Activated effector memory CD4-positive, alpha-beta T cell treated with Interleukin-2 at 50 U/mL for 16 hours (primary cell): ENCODE results near the gene MBOAT1.

ENCODE experiments used
- DNase-seq: peaks from one replicate; pipeline ENCODE4 v3.0.0-alpha.2; 2020

The MBOAT1 gene

GRCh38 chr6:20233007-20233730 lies 20.9 kb upstream of the MBOAT1 start:
- DNase-seq = no peak

- no peak for DNase-seq
Observed at GRCh38 chr6:20232188-20232587, 19.9 kb upstream of the MBOAT1 start.

GRCh38 chr6:20230401-20231119 lies 18.3 kb upstream of the MBOAT1 start:
- no peak for DNase-seq

- DNase-seq = no peak
Observed at GRCh38 chr6:20229881-20230280, 17.6 kb upstream of the MBOAT1 start.

- DNase-seq = no peak
Observed at GRCh38 chr6:20227350-20227749, 15.1 kb upstream of the MBOAT1 start.

- DNase-seq = no peak
Observed at GRCh38 chr6:20223141-20223540, 10.9 kb upstream of the MBOAT1 start.

- no peak for DNase-seq
Observed at GRCh38 chr6:20221421-20221820, 9.2 kb upstream of the MBOAT1 start.

- DNase-seq = no peak
Observed at GRCh38 chr6:20220359-20220758, 8.1 kb upstream of the MBOAT1 start.

- DNase-seq = no peak
Observed at GRCh38 chr6:20217891-20218290, 5.6 kb upstream of the MBOAT1 start.

GRCh38 chr6:20217324-20217855 lies 5.1 kb upstream of the MBOAT1 start:
- no peak for DNase-seq

GRCh38 chr6:20215310-20215709 lies 3.0 kb upstream of the MBOAT1 start:
- DNase-seq = no peak

- no peak for DNase-seq
Observed at GRCh38 chr6:20213271-20213798, 1.1 kb upstream of the MBOAT1 start.

GRCh38 chr6:20211941-20212391 lies 303 bp downstream of the MBOAT1 start:
- DNase-seq = no peak

- peak; percentile 5 for DNase-seq
Observed at GRCh38 chr6:20211037-20211940, 980 bp downstream of the MBOAT1 start.

- DNase-seq = no peak
Observed at GRCh38 chr6:20210158-20210557, 2.1 kb downstream of the MBOAT1 start.

GRCh38 chr6:20208687-20209378 lies 3.4 kb downstream of the MBOAT1 start:
- DNase-seq = no peak

- no peak for DNase-seq
Observed at GRCh38 chr6:20207088-20207418, 5.2 kb downstream of the MBOAT1 start.

GRCh38 chr6:20205722-20206161 lies 6.5 kb downstream of the MBOAT1 start:
- no peak for DNase-seq

- no peak for DNase-seq
Observed at GRCh38 chr6:20204512-20204894, 7.8 kb downstream of the MBOAT1 start.

GRCh38 chr6:20203561-20204511 lies 8.4 kb downstream of the MBOAT1 start:
- no peak for DNase-seq

GRCh38 chr6:20202699-20203302 lies 9.5 kb downstream of the MBOAT1 start:
- DNase-seq = no peak
